Measurements from ENCODE around the gene SIPA1L3.

DNA sequence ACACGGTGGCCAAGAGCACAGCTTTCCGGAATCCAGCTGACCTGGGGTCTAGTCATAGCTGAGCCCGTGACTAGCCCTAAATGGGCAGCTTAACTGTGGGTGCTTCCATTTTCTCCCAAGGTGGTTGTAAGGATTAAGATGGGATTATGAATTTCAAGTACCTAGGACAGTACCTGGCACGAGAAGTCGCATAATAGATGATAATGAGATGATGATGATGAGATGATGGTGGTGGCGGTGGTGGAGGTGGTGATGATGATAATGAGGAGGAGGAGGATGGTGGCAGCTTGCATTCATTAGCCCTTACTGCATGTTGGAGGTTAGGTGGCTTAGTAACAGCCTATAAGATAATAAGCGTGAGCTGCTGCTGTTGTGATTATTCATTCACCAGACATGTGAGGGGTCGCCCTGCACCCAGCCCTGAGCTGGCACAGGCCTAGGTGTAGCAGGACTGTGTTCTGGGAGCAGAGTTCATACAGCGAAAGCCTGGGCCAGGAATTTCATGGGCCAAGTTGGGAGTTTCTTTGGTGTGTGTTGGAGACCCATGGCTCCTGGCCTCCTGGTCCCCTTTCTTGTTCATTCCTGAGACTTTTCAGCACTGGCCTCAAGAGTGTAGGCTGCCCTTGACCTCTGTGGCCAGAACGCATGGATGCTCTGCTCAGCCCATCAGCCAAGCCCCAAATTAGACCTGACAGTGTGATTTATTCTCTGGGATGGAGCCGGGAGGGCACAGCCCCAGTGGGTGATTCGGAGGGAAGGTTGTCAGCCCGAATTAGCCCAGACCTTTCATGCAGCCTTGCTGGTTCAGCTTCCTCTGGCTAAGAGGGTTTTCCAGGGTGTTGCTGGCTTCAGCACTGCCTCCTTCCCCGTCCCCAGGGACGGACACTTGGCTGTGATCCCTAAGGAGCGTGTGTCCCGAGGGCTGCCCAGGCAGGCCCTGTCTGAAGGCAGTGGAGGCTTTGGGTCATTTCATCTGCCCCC, 128.8 kb downstream of the SIPA1L3 start:
- no peak for TF ChIP-seq POU6F1 (CRISPR knock-in tag; IDR thresholded peaks at IDR 0.05; ENCODE audit: borderline replicate concordance, low read depth)
- TF ChIP-seq CSDC2 (CRISPR knock-in tag; IDR thresholded peaks at IDR 0.05) = no peak
- TF ChIP-seq ZNF8 (CRISPR knock-in tag; IDR thresholded peaks at IDR 0.05) = no peak
- TF ChIP-seq ZFP3 (CRISPR knock-in tag; IDR thresholded peaks at IDR 0.05) = no peak
- TF ChIP-seq ARNTL (CRISPR knock-in tag; IDR thresholded peaks at IDR 0.05; ENCODE audit: borderline replicate concordance, low read depth) = no peak
- TF ChIP-seq CREB5 (CRISPR knock-in tag; IDR thresholded peaks at IDR 0.05; ENCODE audit: low read depth) = no peak
- no peak for TF ChIP-seq ZFP30 (CRISPR knock-in tag; IDR thresholded peaks at IDR 0.05)
- no peak for TF ChIP-seq OSR1 (CRISPR knock-in tag; IDR thresholded peaks at IDR 0.05)
- no peak for TF ChIP-seq CSRNP3 (CRISPR knock-in tag; IDR thresholded peaks at IDR 0.05)
- TF ChIP-seq PATZ1 (CRISPR knock-in tag; IDR thresholded peaks at IDR 0.05; ENCODE audit: borderline replicate concordance) = no peak
